ENCODE measurements around the gene TRIM37.

Gene TRIM37

GRCh38 chr17:59030811-59031210, 75.9 kb downstream of the TRIM37 start:
- no peak for DNase-seq (ENCODE audit: low read depth in 2 of 2)

- no peak for DNase-seq (ENCODE audit: low read depth in 2 of 2)
Measured at GRCh38 chr17:59028328-59028727, 78.4 kb downstream of the TRIM37 start.

GRCh38 chr17:59027750-59028149, 78.9 kb downstream of the TRIM37 start:
- no peak for DNase-seq (ENCODE audit: low read depth in 2 of 2)

- no peak for DNase-seq (ENCODE audit: low read depth in 2 of 2)
Measured at GRCh38 chr17:59026176-59026939, 80.3 kb downstream of the TRIM37 start.

GRCh38 chr17:59024916-59025315, 81.8 kb downstream of the TRIM37 start:
- DNase-seq (ENCODE audit: low read depth in 2 of 2) = no peak

GRCh38 chr17:59018019-59018418, 88.7 kb downstream of the TRIM37 start:
- DNase-seq (ENCODE audit: low read depth in 2 of 2) = no peak

GRCh38 chr17:59011975-59012374, 94.7 kb downstream of the TRIM37 start:
- no peak for DNase-seq (ENCODE audit: low read depth in 2 of 2)

GRCh38 chr17:59010026-59010425, 96.7 kb downstream of the TRIM37 start:
- DNase-seq (ENCODE audit: low read depth in 2 of 2) = no peak

- no peak for DNase-seq (ENCODE audit: low read depth in 2 of 2)
Measured at GRCh38 chr17:59008737-59009136, 97.9 kb downstream of the TRIM37 start.

- no peak for DNase-seq (ENCODE audit: low read depth in 2 of 2)
Measured at GRCh38 chr17:59007995-59008394, 98.7 kb downstream of the TRIM37 start.

GRCh38 chr17:59004338-59005111, 102.2 kb downstream of the TRIM37 start:
- peak; percentile 14 to 20 for DNase-seq (ENCODE audit: low read depth in 2 of 2)

- no peak for DNase-seq (ENCODE audit: low read depth in 2 of 2)
Measured at GRCh38 chr17:59003860-59004259, 102.8 kb downstream of the TRIM37 start.

- DNase-seq (ENCODE audit: low read depth in 2 of 2) = no peak
Measured at GRCh38 chr17:59002848-59003247, 103.8 kb downstream of the TRIM37 start.

GRCh38 chr17:59002126-59002525, 104.6 kb downstream of the TRIM37 start:
- DNase-seq (ENCODE audit: low read depth in 2 of 2) = no peak

- peak; percentile 68 to 72 for DNase-seq (ENCODE audit: low read depth in 2 of 2)
Measured at GRCh38 chr17:59001158-59001814, 105.4 kb downstream of the TRIM37 start.

GRCh38 chr17:59000022-59000421, 106.7 kb downstream of the TRIM37 start:
- DNase-seq (ENCODE audit: low read depth in 2 of 2) = no peak

- no peak for DNase-seq (ENCODE audit: low read depth in 2 of 2)
Measured at GRCh38 chr17:58999500-58999899, 107.2 kb downstream of the TRIM37 start.

GRCh38 chr17:58998871-58999270, 107.8 kb downstream of the TRIM37 start:
- no peak for DNase-seq (ENCODE audit: low read depth in 2 of 2)

GRCh38 chr17:58997756-58998553, 108.7 kb downstream of the TRIM37 start:
- no peak for DNase-seq (ENCODE audit: low read depth in 2 of 2)

- no peak for DNase-seq (ENCODE audit: low read depth in 2 of 2)
Measured at GRCh38 chr17:58996968-58997367, 109.7 kb downstream of the TRIM37 start.

GRCh38 chr17:58995247-58995940, 111.3 kb downstream of the TRIM37 start:
- no peak for DNase-seq (ENCODE audit: low read depth in 2 of 2)

Measured in stimulated activated CD8-positive, alpha-beta memory T cell treated with anti-CD3 and anti-CD28 coated beads, Interleukin-15, amount 100 ng/mL, for 48 hours (primary cell).